Nephron progenitor cell (in vitro differentiated cells): ENCODE results near the gene PSMB9.

ENCODE experiments used
- DNase-seq: peaks from one replicate; pipeline ENCODE4 v3.0.0; 2021
- H3K27ac Mint-ChIP-seq: 2 replicates; pipeline ENCODE4 v1.8.0; 2021; ENCODE audit warnings: mild to moderate bottlenecking, moderate library complexity, mixed read lengths
- H3K27me3 Mint-ChIP-seq: 2 replicates; pipeline ENCODE4 v1.8.0; 2021; ENCODE audit warnings: mild to moderate bottlenecking, low read depth, mixed read lengths; ENCODE audit not compliant: poor library complexity
- H3K36me3 Mint-ChIP-seq: 2 replicates; pipeline ENCODE4 v1.8.0; 2021; ENCODE audit warnings: low read depth, mixed read lengths
- H3K4me1 Mint-ChIP-seq: 2 replicates; pipeline ENCODE4 v1.8.0; 2021; ENCODE audit warnings: mixed read lengths
- H3K4me3 Mint-ChIP-seq: 2 replicates; pipeline ENCODE4 v1.8.0; 2021; ENCODE audit warnings: mild to moderate bottlenecking, moderate library complexity, mixed read lengths
- H3K9me3 Mint-ChIP-seq: 2 replicates; pipeline ENCODE4 v1.8.0; 2021; ENCODE audit warnings: mild to moderate bottlenecking, moderate library complexity, mixed read lengths
- CTCF ChIP-seq: fragments of 200-600 bp; sonication (generic); IDR thresholded peaks from 2 replicates; pipeline ENCODE4 v1.5.0; 2021; ENCODE audit warnings: antibody characterized with exemption

PSMB9 gene

GRCh38 chr6:32885698-32886286 lies 31.8 kb downstream of the PSMB9 start:
- TF ChIP-seq CTCF = peak; percentile 54
- Mint-ChIP-seq H3K27me3 (peaks cover 32% of the 10 kb centered on the region), H3K27ac (no peak overlapping the region), H3K4me1 (peaks cover 14% of the 10 kb centered on the region), H3K36me3 (no peaks in the 10 kb centered on the region), H3K4me3 (no peak overlapping the region), H3K9me3 (no peaks in the 10 kb centered on the region)
- no peak for DNase-seq

DNA sequence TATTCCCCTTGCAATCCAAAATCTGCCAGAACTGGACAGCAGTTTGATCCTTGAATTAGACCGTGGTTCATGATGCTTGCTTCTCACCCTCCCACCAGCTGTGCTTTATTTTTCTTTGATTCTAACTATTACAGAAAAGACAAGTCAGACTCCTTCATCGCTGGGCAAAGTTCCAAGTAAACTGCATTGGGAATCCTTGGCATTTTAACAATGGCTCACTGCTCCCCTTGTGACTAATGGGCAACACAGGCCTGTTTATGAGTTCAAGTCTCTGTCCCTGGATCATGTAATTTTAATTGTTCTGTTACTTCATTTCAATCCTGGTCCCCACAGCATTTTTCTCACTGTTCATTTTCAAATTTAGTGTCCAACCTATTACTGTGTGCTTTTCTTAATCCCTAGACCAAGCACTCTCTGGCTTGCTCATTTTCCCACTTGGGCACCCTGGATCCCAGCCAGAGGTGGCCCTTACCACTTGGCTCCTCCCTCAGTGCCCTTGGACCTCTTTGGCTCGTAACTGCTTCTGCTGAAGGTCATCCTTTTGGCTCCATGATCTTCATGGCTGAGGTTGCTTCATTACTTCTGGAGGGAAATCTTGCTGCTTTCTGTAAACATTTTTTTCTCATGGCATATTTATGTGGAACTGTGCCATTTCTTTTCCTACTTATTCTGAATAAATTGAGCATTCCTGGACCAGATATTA lies 32.8 kb downstream of the PSMB9 start:
- H3K9me3 Mint-ChIP-seq = no peaks in the 10 kb centered on the region
- TF ChIP-seq CTCF = no peak
- peaks cover 32% of the 10 kb centered on the region for H3K27me3 Mint-ChIP-seq
- H3K4me1 Mint-ChIP-seq = peaks cover 14% of the 10 kb centered on the region
- H3K27ac Mint-ChIP-seq = no peak overlapping the region
- no peak overlapping the region for H3K4me3 Mint-ChIP-seq
- DNase-seq = no peak
- no peaks in the 10 kb centered on the region for H3K36me3 Mint-ChIP-seq

DNA sequence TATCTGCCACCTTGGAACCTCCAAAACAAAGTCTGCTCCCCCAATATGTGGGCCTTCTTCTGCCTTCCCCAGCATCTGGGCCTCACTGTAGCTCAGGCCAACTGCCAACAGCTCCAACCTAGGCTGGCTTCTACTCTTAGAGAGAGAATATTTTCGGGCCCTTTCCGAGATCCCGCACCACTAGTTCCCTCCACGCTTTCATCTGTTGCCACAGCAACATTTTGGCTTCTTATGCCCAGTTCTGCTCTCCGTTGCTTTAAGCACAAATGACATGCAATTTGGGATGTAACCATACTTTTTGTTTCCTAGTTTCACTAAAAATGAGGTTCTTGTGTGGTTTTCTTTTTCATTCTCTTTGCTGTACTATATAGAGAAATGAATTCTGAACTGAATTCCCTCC lies 33.6 kb downstream of the PSMB9 start:
- no peaks in the 10 kb centered on the region for H3K36me3 Mint-ChIP-seq
- no peak for DNase-seq
- H3K4me1 Mint-ChIP-seq = peaks cover 14% of the 10 kb centered on the region
- no peak overlapping the region for H3K4me3 Mint-ChIP-seq
- no peak overlapping the region for H3K27ac Mint-ChIP-seq
- no peaks in the 10 kb centered on the region for H3K9me3 Mint-ChIP-seq
- H3K27me3 Mint-ChIP-seq = peaks cover 40% of the 10 kb centered on the region
- no peak for TF ChIP-seq CTCF

GRCh38 chr6:32888576-32888975 lies 34.6 kb downstream of the PSMB9 start:
- Mint-ChIP-seq H3K9me3 (no peaks in the 10 kb centered on the region), H3K4me1 (peaks cover 15% of the 10 kb centered on the region), H3K36me3 (no peaks in the 10 kb centered on the region), H3K27me3 (peaks cover 41% of the 10 kb centered on the region), H3K27ac (no peak overlapping the region), H3K4me3 (no peak overlapping the region)
- no peak for DNase-seq
- TF ChIP-seq CTCF = no peak

- H3K27ac Mint-ChIP-seq = no peak overlapping the region
- no peaks in the 10 kb centered on the region for H3K9me3 Mint-ChIP-seq
- no peaks in the 10 kb centered on the region for H3K36me3 Mint-ChIP-seq
- peaks cover 41% of the 10 kb centered on the region for H3K27me3 Mint-ChIP-seq
- H3K4me3 Mint-ChIP-seq = no peak overlapping the region
- no peak for TF ChIP-seq CTCF
- H3K4me1 Mint-ChIP-seq = peaks cover 13% of the 10 kb centered on the region
- DNase-seq = no peak
Observed at GRCh38 chr6:32889533-32889932, 35.5 kb downstream of the PSMB9 start.

DNA sequence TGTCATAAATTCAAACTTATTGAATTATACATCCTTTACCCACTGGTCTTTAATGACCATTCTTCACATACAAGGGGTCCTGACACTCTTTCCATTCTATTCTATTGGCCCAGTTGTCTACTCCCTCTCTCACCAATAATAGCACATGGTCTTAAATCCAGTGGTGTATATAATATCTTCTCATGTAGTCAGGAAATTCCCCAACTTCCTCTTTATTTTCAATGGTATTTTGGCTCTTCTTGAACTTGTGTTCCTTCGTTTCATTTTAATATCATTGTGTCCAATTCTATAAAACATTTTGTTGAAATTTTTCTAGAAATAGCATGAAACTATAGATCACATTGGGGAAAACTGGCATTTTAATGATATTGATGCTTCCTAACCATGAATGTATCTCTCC lies 36.8 kb downstream of the PSMB9 start:
- H3K4me1 Mint-ChIP-seq = peaks cover 25% of the 10 kb centered on the region
- H3K27me3 Mint-ChIP-seq = peaks cover 36% of the 10 kb centered on the region
- no peak overlapping the region for H3K27ac Mint-ChIP-seq
- no peak for DNase-seq
- TF ChIP-seq CTCF = no peak
- H3K9me3 Mint-ChIP-seq = no peaks in the 10 kb centered on the region
- H3K36me3 Mint-ChIP-seq = no peaks in the 10 kb centered on the region
- no peak overlapping the region for H3K4me3 Mint-ChIP-seq
